Measurements from ENCODE around the gene CAB39L. TPM values are rescaled to one million over a fixed set of nuclear protein-coding genes. Genes with fewer than 3 reads are reported as not detected.

The CAB39L gene
- total and polyA plus RNA-seq, 2 donors from 2014 or later = 11.0 to 16.0 TPM

DNA sequence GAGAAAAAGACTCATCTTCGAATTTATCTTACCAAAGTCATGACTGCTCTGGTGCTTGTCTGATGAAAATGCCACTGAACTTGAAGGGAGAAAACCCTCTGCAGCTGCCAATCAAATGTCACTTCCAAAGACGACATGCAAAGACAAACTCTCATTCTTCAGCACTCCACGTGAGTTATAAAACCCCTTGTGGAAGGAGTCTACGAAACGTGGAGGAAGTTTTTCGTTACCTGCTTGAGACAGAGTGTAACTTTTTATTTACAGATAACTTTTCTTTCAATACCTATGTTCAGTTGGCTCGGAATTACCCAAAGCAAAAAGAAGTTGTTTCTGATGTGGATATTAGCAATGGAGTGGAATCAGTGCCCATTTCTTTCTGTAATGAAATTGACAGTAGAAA, 32.7 kb upstream of the CAB39L start:
- no peaks in the 10 kb centered on the region for H3K27me3 ChIP-seq (ENCODE audit: control insufficient read depth, insufficient read depth, low read length)
- no peak overlapping the region for H3K27ac ChIP-seq (ENCODE audit: low read depth in 2 of 2, low read length in 2 of 2)
- no peaks in the 10 kb centered on the region for H3K9me3 ChIP-seq (ENCODE audit: control insufficient read depth in 2 of 3, insufficient read depth in 1 of 3, low read length in 3 of 3)
- no peaks in the 10 kb centered on the region for H3K4me1 ChIP-seq (ENCODE audit: control insufficient read depth in 2 of 3, insufficient read depth in 2 of 3, low read depth in 1 of 3, low read length in 3 of 3)
- H3K36me3 ChIP-seq (ENCODE audit: control insufficient read depth in 2 of 3, insufficient read depth in 3 of 3, low read length in 3 of 3) = peaks cover 5 to 31% (median 9%) of the 10 kb centered on the region in 3 donors
- FAIRE-seq (no peak), DNase-seq (no peak)
- no peak for TF ChIP-seq CTCF (IDR thresholded peaks at IDR 0.05; ENCODE audit: borderline replicate concordance, extremely low read depth, insufficient read depth)
- intact Hi-C loops (cut with DNase I) = no loop called here
- no peak overlapping the region for H3K4me3 ChIP-seq (ENCODE audit: low read length in 3 of 3)
- no peak overlapping the region for H3K9ac ChIP-seq (ENCODE audit: low read length in 3 of 3)

DNA sequence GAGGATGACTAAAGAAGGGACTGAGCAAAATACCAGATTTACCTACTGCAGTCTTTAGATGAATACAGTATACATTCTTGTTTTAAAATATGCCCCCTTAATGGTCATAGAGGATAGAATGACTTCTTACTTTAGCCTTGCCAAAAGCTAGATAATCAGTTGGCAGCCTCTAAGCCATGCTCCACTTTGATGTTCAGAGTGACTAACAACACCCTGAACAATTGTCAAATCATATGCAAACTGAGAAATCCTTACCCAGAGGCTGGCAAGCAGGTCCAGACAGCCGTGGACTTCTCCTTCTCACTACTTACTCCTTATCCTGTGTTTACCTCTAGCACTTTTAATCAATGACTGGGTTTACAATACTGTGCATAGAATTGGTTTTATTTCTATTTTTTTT, 28.3 kb upstream of the CAB39L start:
- TF ChIP-seq CTCF (IDR thresholded peaks at IDR 0.05; ENCODE audit: borderline replicate concordance, extremely low read depth, insufficient read depth) = no peak
- FAIRE-seq (no peak), DNase-seq (no peak)

DNA sequence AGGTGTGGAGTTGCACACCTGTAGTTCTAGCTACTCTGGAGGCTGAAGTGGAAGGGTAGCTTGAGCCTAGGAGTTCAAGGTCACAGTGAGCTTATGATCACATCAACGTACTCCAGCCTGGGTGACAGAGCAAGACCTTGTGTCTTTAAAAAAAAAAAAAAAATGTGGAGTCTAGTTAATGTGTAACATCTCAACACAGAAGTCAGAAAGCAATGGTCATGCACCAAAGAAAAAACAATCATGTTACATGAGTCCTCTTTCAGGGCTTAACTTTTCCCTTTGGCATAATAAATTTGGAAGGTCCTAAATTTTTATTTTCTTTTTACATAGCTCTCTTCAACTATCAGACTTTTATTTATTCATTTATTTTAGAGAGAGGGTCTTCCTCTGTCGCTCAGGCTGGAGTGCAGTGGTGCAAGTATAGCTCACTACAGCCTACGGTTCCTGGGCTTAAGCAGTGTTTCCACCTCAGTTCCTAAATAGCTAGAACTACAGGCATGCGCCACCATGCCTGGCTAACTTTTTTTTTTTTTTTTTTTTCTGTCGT, 22.5 kb upstream of the CAB39L start:
- FAIRE-seq (peak; percentile 62), DNase-seq (peak in 3 of 5 donors; percentile 31 to 77 (median 63))

More for the DNA sequence above, 28.3 kb upstream of the CAB39L start:
- intact Hi-C loops (cut with DNase I) = no loop called here
- Histone ChIP-seq H3K36me3 (ENCODE audit: control insufficient read depth in 2 of 3, insufficient read depth in 3 of 3, low read length in 3 of 3) (peaks cover 5 to 9% (median 7%) of the 10 kb centered on the region in 3 donors), H3K4me3 (ENCODE audit: low read length in 3 of 3) (no peak overlapping the region), H3K27ac (ENCODE audit: low read depth in 2 of 2, low read length in 2 of 2) (no peak overlapping the region), H3K9me3 (ENCODE audit: control insufficient read depth in 2 of 3, insufficient read depth in 1 of 3, low read length in 3 of 3) (no peaks in the 10 kb centered on the region), H3K4me1 (ENCODE audit: control insufficient read depth in 2 of 3, insufficient read depth in 2 of 3, low read depth in 1 of 3, low read length in 3 of 3) (peaks cover 0 to 3% (median 0%) of the 10 kb centered on the region in 3 donors), H3K27me3 (ENCODE audit: control insufficient read depth, insufficient read depth, low read length) (no peaks in the 10 kb centered on the region), H3K9ac (ENCODE audit: low read length in 3 of 3) (no peak overlapping the region)

More for the DNA sequence above, 22.5 kb upstream of the CAB39L start:
- peaks cover 4 to 19% (median 10%) of the 10 kb centered on the region in 3 donors for H3K36me3 ChIP-seq (ENCODE audit: control insufficient read depth in 2 of 3, insufficient read depth in 3 of 3, low read length in 3 of 3)
- peaks cover 0 to 4% (median 0%) of the 10 kb centered on the region in 3 donors for H3K4me1 ChIP-seq (ENCODE audit: control insufficient read depth in 2 of 3, insufficient read depth in 2 of 3, low read depth in 1 of 3, low read length in 3 of 3)
- no peak overlapping the region for H3K9ac ChIP-seq (ENCODE audit: low read length in 3 of 3)
- TF ChIP-seq CTCF (IDR thresholded peaks at IDR 0.05; ENCODE audit: borderline replicate concordance, extremely low read depth, insufficient read depth) = no peak
- intact Hi-C loops (cut with DNase I) = no loop called here
- no peaks in the 10 kb centered on the region for H3K27me3 ChIP-seq (ENCODE audit: control insufficient read depth, insufficient read depth, low read length)
- H3K27ac ChIP-seq (ENCODE audit: low read depth in 2 of 2, low read length in 2 of 2) = peak overlapping the region; percentile 56 to 68
- H3K4me3 ChIP-seq (ENCODE audit: low read length in 3 of 3) = peak overlapping the region in 2 of 3 donors; percentile 32 to 33
- H3K9me3 ChIP-seq (ENCODE audit: control insufficient read depth in 2 of 3, insufficient read depth in 1 of 3, low read length in 3 of 3) = peaks cover 0 to 4% (median 0%) of the 10 kb centered on the region in 3 donors
